ENCODE data around the gene SYNJ2. TPM values are rescaled to one million over a fixed set of nuclear protein-coding genes. Genes with fewer than 3 reads are reported as not detected.

The SYNJ2 gene
- total RNA-seq, 2 experiments from 2014 or later = 34.6 to 38.0 TPM

- Histone ChIP-seq H3K4me3 (ENCODE audit: low read length) (no peak overlapping the region), H3K4me1 (ENCODE audit: insufficient read depth, low read length) (peaks cover 12% of the 10 kb centered on the region), H3K9me3 (ENCODE audit: control insufficient read depth in 1 of 2, insufficient read depth in 1 of 2, low read length in 2 of 2) (no peaks in the 10 kb centered on the region), H3K36me3 (ENCODE audit: insufficient read depth, low read length) (peaks cover 47% of the 10 kb centered on the region), H3K27me3 (ENCODE audit: control insufficient read depth in 1 of 2, insufficient read depth in 2 of 2, low read length in 2 of 2) (no peaks in the 10 kb centered on the region), H3K27ac (ENCODE audit: low read depth in 1 of 2, low read length in 2 of 2) (no peak overlapping the region)
- Mint-ChIP-seq H3K4me1 (ENCODE audit: low read depth) (peaks cover 18% of the 10 kb centered on the region), H3K27ac (no peak overlapping the region), H3K27me3 (no peaks in the 10 kb centered on the region), H3K36me3 (ENCODE audit: low read depth) (peaks cover 82% of the 10 kb centered on the region), H3K9me3 (no peaks in the 10 kb centered on the region), H3K4me3 (no peak overlapping the region)
- ChIA-PET CTCF (interaction anchor here (1.6 kb wide), 1 partner anchor 11 kb away, joined by 3 read pairs; no protein-coding TSS in a partner anchor), POLR2A (no interaction called here)
- intact Hi-C loops (cut with DNase I, micrococcal nuclease) = no loop called here
- DNase-seq = no peak
- TF ChIP-seq CTCF (IDR thresholded peaks at IDR 0.05) = no peak
- ATAC-seq (ENCODE audit: poor library complexity) = no peak
These were observed 56.1 kb downstream of the SYNJ2 start for GRCh38 chr6:158037771-158038170.

GRCh38 chr6:158038291-158039177 lies 56.9 kb downstream of the SYNJ2 start:
- H3K4me1 ChIP-seq (ENCODE audit: insufficient read depth, low read length) = peaks cover 12% of the 10 kb centered on the region
- H3K27ac ChIP-seq (ENCODE audit: low read depth in 1 of 2, low read length in 2 of 2) = no peak overlapping the region
- no peaks in the 10 kb centered on the region for H3K27me3 Mint-ChIP-seq
- no peak overlapping the region for H3K4me3 ChIP-seq (ENCODE audit: low read length)
- H3K9me3 Mint-ChIP-seq = no peaks in the 10 kb centered on the region
- no peak overlapping the region for H3K4me3 Mint-ChIP-seq
- H3K27me3 ChIP-seq (ENCODE audit: control insufficient read depth in 1 of 2, insufficient read depth in 2 of 2, low read length in 2 of 2) = no peaks in the 10 kb centered on the region
- no peak for ATAC-seq (ENCODE audit: poor library complexity)
- peaks cover 82% of the 10 kb centered on the region for H3K36me3 Mint-ChIP-seq (ENCODE audit: low read depth)
- no peaks in the 10 kb centered on the region for H3K9me3 ChIP-seq (ENCODE audit: control insufficient read depth in 1 of 2, insufficient read depth in 1 of 2, low read length in 2 of 2)
- intact Hi-C loops (cut with DNase I, micrococcal nuclease) = no loop called here
- DNase-seq = peak in 1 of 14 experiments; percentile 26
- CTCF ChIA-PET = interaction anchor here (1.6 kb wide), 1 partner anchor 12 kb away, joined by 3 read pairs; no protein-coding TSS in a partner anchor
- TF ChIP-seq CTCF (IDR thresholded peaks at IDR 0.05) = no peak
- peaks cover 48% of the 10 kb centered on the region for H3K36me3 ChIP-seq (ENCODE audit: insufficient read depth, low read length)
- POLR2A ChIA-PET = no interaction called here
- H3K27ac Mint-ChIP-seq = no peak overlapping the region
- peaks cover 18% of the 10 kb centered on the region for H3K4me1 Mint-ChIP-seq (ENCODE audit: low read depth)

GRCh38 chr6:158039178-158039557 lies 57.5 kb downstream of the SYNJ2 start:
- Mint-ChIP-seq H3K9me3 (no peaks in the 10 kb centered on the region), H3K4me1 (ENCODE audit: low read depth) (peaks cover 18% of the 10 kb centered on the region), H3K36me3 (ENCODE audit: low read depth) (peaks cover 82% of the 10 kb centered on the region), H3K27ac (no peak overlapping the region), H3K4me3 (no peak overlapping the region), H3K27me3 (no peaks in the 10 kb centered on the region)
- no peak for TF ChIP-seq CTCF (IDR thresholded peaks at IDR 0.05)
- Histone ChIP-seq H3K27me3 (ENCODE audit: control insufficient read depth in 1 of 2, insufficient read depth in 2 of 2, low read length in 2 of 2) (no peaks in the 10 kb centered on the region), H3K4me3 (ENCODE audit: low read length) (no peak overlapping the region), H3K36me3 (ENCODE audit: insufficient read depth, low read length) (peaks cover 48% of the 10 kb centered on the region), H3K27ac (ENCODE audit: low read depth in 1 of 2, low read length in 2 of 2) (no peak overlapping the region), H3K4me1 (ENCODE audit: insufficient read depth, low read length) (peaks cover 12% of the 10 kb centered on the region), H3K9me3 (ENCODE audit: control insufficient read depth in 1 of 2, insufficient read depth in 1 of 2, low read length in 2 of 2) (no peaks in the 10 kb centered on the region)
- ChIA-PET POLR2A (no interaction called here), CTCF (interaction anchor here (1.6 kb wide), 1 partner anchor 13 kb away, joined by 3 read pairs; no protein-coding TSS in a partner anchor)
- DNase-seq (no peak), ATAC-seq (ENCODE audit: poor library complexity) (no peak)
- intact Hi-C loops (cut with DNase I, micrococcal nuclease) = no loop called here

All from CD4-positive, alpha-beta T cell (primary cell).